Right lobe of liver (tissue), 4 donors: ENCODE data around the gene CIDEC.

Experiments used
- POLR2A ChIP-seq: fragments of 450-650 bp; IDR thresholded peaks from one replicate; pipeline ENCODE4 v1.6.1; 2017; ENCODE audit warnings: antibody characterized with exemption, mild to moderate bottlenecking
- TF ChIP-seq, protein P1 (sequence below), 4 donors: fragments of 200-600 bp in 3 of 4; fragments of 450-650 bp in 1 of 4; IDR thresholded peaks; one replicate each; pipeline versions ENCODE4 v1.5.1 to v1.8.0; 2016 to 2022; ENCODE audit warnings: antibody characterized with exemption in 4 of 4, mild to moderate bottlenecking in 2 of 4
- donor health status: DM: no; HTN: no; CAD: no.
- donor health status: DM: no; HTN: no; CAD: no.
- donor health status: DM: no; HTN: yes; CAD: no.

DNA sequence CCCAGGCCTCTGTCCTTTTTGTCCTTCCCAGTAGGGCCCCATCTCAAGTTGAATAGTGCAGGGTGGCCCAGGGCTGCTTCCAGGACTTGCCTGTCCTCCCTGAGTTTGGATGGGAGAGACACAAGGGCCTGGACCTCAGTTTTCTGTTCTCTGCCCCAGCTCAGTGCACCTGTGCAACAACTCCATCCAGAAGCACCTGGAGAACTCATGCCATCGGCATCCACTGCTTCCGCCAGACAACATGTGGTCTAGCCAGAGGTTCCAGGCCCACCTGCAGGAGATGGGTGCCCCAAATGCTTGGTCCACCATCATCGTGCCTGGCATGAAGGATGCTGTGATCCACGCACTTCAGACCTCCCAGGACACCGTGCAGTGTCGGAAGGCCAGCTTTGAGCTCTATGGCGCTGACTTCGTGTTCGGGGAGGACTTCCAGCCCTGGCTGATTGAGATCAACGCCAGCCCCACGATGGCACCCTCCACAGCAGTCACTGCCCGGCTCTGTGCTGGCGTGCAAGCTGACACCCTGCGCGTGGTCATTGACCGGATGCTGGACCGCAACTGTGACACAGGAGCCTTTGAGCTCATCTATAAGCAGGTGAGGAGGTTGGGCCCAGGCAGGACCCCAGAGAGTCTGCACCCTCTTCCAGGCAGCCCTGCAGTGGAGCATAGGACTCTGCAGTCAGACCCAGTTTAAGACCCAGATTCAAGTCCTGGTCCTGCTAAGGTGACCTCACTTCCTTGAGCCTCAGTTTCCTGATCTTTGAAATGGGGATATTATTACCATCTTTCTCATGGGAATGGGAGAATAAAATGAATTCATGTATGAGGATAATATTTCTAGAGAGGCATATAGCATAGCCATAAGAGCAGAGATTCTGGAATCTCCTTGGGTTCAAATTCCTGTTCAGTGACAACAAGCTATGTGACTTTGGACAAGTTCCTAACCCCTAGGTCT is 51.0 kb downstream of the CIDEC start:
- TF ChIP-seq, protein P1, sequence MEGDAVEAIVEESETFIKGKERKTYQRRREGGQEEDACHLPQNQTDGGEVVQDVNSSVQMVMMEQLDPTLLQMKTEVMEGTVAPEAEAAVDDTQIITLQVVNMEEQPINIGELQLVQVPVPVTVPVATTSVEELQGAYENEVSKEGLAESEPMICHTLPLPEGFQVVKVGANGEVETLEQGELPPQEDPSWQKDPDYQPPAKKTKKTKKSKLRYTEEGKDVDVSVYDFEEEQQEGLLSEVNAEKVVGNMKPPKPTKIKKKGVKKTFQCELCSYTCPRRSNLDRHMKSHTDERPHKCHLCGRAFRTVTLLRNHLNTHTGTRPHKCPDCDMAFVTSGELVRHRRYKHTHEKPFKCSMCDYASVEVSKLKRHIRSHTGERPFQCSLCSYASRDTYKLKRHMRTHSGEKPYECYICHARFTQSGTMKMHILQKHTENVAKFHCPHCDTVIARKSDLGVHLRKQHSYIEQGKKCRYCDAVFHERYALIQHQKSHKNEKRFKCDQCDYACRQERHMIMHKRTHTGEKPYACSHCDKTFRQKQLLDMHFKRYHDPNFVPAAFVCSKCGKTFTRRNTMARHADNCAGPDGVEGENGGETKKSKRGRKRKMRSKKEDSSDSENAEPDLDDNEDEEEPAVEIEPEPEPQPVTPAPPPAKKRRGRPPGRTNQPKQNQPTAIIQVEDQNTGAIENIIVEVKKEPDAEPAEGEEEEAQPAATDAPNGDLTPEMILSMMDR (IDR thresholded peaks at IDR 0.05), result no peak
- TF ChIP-seq POLR2A, result no peak
